Stimulated activated CD4-positive, alpha-beta T cell treated with anti-CD3 and anti-CD28 coated beads, Interleukin-1b, Interleukin-23, amount 100 ng/mL, for 4 hours (primary cell): Measurements from ENCODE around the gene PRPF8.

Experiments
- DNase-seq, 2 donors: peaks; one replicate each; pipeline ENCODE4 v3.0.0-alpha.2; 2020; ENCODE audit warnings: low read depth in 2 of 2

PRPF8 gene

DNA sequence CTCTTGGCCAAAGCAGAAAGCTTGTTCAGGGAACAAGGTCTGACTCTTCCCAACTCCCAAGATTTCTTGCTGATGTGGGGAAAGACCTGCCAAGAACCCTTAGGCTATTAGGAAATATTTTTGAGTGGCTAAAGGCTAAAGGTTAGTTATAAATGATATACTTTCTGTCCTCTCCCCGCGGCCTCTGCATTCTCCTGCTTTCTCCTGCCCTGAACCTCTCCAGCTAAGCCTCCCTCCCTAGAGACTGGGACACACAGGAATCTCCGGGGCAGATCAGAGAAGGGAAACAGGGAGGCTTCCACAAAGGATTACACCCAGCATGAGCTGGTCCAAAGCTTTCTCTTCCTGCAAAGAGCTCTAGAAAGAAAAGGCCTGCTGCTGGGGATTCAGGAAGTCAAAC lies 58.3 kb downstream of the PRPF8 start:
- DNase-seq = no peak

DNA sequence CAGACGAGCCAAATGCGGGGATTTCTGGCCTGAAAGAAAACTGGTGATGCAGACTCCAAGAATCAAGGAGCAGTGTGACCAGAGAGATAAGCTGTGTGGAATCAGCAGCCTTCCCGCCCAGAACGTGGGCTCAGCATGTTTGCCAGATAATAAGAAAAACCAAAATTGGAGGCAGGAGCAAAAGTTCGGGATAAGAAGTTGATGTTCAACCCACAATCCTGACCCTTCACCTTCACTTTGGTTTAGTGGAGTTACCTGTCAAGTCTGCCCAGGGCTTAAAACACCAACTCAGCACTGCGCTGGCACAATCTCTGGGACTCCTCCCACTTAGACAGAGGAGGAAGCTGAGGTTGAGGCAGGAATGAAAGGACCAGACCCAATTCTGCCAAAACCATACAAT lies 59.1 kb downstream of the PRPF8 start:
- DNase-seq = no peak

DNA sequence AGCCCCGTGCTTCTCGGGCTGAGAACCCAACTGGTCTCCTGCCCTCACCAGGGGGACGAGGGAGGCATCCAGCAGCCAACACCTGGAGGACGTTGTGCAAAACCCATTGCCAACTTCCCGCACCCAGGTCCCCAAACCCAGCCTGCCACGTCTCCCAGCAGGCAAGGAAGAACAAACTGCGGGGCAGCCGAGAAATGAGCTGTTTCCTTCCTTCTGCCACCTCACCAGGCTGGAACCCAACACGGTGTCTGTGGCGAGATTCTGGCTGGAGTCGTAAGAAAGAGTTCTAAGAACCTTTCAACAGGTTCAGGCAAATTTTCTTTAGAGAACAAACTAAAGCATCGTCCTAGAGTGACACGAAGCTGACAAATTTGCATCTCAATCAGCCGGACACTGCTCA lies 59.6 kb downstream of the PRPF8 start:
- no peak for DNase-seq

DNA sequence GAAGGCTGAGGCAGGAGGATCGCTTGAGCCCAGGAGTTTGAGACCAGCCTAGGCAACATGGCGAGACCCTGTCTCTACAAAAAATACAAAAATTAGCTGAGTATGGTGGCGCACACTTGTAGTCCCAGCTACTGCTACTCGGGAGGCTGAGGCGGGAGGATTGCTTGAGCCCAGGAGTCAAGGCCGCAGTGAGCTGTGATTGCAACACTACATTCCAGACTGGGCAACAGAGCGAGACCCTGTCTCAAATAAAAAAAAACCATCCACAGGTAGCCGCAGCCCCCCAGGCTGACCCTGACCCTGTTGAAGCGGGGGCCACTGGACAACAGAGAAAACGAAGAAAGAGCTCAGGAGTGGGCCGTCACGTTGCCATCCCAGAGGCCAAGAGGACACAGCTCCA lies 60.0 kb downstream of the PRPF8 start:
- DNase-seq = no peak

DNA sequence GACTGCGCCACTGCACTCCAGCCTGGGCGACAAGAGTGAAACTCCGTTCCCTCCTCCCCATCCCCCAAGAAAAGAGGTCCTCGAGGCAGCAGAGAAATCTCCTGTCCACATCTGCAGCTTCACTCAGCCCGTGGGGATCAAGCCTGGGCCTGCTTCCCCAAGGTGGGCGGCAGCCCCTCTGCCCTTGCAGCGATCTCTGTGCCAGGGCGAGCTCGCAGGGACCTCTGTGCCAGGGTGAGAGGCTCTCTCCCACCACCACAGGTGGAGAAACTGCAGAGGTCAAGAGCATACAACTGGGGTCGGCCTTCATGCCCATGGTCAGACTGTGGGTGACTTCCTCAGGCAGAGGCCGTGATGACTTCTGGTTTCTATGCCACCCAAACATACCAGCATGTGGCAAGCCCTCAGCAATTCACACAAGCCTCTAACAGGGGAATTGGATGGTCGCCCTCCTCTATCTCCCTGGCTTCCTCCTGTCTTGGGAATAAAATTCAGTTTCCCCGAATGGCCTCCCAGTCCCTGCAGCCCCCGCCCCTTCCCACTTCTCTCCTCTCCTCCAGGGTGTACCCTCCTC lies 61.5 kb downstream of the PRPF8 start:
- no peak for DNase-seq

DNA sequence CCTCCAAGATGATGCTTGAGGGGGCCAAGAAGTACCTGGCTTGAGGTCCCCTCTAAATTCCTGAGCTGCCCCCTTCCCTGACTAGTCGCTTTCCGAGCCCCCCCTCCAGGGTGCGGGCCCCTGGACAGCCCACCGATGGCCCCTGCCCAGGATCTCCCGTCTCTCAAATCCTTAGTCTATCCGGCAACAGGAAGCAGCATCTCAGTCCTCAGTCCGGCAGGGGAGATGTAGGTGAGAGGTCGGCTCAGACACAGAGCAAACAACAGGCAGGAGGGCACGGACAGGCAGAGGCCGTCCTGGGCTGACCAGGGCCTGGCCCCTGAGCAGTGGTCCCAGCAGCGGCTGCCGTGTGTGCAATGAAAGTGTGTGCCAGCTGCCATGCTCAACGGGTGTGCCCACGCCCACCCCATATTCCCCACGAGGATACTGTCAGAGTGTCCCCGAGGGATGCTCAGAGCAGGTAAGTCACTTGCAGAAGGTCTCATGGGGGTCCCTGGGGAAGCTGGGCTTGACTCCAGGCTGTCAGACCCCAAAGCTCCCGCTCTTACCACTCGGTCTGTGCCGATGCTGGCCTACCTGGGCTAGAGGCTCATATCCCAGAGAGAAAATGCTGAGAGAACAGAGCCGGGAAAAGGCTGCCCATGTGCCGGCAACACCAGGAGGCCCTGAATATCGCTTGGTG lies 63.3 kb downstream of the PRPF8 start:
- DNase-seq = no peak

DNA sequence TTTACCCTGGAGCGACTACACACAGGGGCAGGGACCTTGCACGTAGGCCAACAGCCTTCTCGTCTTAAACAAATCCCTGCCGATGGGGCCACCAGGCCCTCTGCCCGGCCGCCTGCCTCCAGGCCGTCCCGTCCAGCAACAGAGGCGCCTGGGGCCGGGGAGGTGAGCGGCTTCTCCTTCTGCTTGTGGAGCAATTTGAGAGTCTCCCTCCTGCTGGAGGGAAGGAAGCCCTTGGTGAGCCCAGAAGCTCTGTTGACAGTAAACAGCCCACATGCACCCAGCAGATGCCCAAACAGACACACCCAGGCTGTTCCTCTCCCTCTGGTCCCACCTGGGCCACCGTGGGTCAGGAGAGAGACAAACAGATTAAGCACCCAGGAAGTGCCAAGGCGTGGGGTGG lies 64.2 kb downstream of the PRPF8 start:
- DNase-seq = no peak

DNA sequence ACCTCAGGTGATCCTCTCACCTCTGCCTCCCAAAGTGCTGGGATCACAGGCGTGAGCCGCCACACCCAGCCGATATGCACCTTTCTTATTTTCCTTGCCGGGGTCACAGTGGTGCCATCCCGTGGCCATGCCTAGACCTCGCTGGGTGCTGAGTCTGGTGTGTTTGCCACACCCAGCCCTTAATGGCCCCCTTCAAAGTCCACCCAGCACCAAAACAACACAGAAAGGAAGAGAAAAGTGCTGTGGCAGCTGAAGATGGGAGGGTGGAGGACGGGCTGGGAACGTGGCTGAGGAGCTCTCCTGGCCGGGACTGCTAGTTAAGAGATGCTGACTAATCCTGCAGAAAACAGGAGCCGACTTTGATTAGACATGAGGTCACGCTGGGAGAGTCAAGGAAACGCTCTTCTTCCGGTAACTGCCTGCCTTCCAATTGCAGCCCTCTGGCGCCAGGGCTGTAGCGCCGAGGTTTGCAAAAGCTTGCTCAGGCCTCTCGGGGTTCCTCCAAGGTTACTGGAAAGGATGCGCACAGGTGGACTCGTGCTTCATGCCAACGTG lies 67.0 kb downstream of the PRPF8 start:
- DNase-seq = no peak

DNA sequence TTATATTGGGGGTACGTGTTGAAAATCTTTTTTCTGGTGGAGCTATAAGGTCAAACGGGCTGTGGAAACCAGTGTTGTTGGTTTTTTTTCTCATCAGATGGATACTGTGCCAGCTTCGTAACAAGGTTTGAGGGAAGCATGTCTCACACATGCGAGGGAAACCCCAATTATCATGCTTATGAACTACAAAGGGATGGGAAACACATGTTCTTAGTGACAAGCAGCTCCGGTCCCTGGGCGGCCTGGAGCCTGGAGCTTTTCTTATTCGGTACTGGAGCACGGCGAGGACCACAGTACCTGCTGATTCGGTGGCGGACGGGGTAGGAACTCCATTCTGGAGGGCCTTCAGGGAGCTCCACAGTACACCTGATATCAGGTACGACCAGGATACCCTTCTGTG lies 68.6 kb downstream of the PRPF8 start:
- no peak for DNase-seq

DNA sequence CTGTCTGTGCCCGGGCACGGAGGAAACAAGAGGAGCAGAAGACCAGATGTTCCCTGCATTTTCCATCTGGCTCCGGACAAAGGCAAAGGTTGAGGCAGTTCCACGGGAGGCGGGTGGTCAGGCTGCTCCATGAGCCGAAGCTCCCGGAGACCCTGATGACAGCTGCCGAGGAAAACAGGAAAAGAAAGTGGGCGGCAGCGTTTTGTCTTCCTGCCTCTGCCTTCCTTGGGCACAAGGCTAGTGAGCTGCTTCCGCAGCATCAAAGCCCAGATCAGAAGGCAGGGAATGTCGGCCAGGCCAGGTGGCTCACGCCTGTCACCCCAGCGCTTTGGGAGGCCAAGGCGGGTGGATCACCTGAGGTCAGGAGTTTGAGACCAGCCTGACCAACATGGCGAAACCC lies 72.3 kb downstream of the PRPF8 start:
- DNase-seq = no peak

DNA sequence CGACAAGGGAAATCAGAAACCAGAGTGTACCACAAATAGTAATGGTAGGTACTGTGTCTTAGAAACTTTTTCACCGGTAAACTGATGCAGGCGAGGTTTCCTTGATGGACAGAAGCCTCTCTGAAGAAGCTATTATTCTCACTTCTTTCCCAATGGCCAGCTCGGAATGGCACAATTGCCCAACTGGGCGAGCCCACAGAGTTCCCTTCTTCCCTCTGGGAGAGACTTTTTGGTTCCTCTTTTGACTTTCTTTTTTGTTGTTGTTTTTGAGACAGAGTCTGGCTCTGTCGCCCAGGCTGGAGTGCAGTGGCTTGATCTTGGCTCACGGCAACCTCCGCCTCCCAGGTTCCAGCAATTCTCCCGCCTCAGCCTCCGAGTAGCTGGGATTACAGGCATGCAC lies 73.0 kb downstream of the PRPF8 start:
- DNase-seq = no peak

DNA sequence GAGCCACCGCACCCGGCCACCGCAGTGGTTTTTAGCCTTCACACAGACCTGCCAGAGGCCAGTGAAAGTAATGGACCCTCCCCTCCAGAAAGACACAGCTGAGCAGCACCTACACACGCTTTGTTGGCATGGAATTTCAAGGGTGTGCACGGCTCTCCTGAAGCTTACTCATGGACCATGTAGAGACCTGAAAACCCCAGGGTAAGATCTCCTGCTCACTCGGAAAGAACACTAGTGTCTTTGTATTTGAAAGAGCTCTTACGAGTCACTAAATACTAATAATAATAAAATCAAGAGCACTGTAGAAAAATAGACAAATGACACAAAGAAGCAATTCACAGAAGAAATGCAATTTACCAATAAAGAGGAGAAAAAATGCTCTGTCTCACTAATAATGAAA lies 76.0 kb downstream of the PRPF8 start:
- DNase-seq = no peak

DNA sequence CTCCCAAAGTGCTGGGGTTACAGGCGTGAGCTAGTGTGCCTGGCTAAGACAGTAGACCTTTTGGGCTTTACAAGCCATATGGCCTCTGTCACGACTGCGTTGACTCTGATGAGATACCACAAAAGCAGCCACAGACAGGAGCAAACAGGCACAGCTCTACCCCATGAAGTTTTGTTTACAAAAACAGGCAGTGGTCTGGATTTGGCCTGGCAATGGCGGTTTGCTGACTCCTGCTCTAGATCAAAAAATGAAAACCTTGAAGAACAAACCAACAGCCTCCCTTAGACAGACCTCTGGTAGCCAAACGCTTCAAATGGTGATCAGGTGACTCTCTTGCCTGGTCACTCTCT lies 76.7 kb downstream of the PRPF8 start:
- no peak for DNase-seq

DNA sequence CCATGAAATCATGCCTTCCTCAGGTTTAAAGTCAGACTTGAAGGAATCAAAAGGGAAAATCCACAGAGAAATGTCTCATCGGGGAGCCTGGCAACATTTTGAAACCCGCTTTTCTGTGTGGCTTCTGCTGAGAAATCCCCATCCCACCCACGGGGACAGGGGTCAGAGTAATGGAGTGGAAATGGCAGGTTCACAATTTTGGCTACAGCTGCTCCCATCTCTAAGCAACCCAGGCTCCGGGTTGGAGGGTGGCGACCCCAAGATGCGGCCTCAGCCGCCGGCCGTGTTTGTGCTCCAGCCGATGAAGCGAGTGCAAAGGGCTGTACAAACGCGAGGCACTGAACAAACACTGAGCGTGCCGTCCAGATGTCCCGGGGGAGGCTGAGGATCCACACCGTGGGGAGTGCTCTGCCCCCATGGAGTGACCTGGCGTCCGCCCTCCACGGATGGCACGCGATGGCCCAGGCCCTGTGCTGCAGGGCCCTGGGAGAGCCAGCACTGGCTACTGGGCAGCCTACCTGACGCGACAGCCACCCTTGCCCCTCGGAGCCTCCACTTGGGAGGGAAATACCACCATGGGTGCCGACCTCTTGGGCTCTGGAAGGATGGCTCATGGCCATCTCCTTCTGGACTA lies 78.2 kb downstream of the PRPF8 start:
- DNase-seq = no peak

DNA sequence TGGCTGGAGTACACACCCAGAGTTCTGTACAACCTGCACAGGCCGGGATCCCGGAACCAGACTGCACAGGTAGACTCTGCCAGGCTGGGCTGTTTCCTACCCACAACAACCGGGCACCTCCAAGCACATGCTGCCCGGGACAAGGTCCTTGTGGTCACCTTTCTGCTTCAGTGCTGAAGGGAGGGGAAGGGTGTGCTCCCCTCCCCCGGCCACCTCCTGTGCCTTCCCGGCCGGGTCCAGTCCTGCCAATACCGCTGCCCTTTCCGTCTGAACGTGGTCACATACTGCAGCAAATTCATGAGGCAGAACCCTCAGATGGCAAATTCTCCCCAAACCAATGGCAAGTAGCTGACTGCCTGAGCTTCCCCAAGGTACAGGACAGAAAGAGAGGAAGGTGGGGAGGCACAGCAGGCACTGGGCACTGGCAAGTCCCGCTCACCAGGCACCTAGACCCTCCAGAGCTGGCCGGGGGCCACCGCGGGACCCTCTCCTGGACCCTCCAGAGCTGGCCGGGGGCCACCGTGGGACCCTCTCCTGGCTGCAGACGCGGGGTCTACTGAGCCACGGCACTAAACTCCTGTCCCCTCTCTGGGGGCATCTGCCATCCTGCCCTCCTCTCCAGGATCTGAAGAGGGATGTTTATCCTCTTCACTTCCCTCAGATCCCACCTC lies 78.9 kb downstream of the PRPF8 start:
- no peak for DNase-seq

DNA sequence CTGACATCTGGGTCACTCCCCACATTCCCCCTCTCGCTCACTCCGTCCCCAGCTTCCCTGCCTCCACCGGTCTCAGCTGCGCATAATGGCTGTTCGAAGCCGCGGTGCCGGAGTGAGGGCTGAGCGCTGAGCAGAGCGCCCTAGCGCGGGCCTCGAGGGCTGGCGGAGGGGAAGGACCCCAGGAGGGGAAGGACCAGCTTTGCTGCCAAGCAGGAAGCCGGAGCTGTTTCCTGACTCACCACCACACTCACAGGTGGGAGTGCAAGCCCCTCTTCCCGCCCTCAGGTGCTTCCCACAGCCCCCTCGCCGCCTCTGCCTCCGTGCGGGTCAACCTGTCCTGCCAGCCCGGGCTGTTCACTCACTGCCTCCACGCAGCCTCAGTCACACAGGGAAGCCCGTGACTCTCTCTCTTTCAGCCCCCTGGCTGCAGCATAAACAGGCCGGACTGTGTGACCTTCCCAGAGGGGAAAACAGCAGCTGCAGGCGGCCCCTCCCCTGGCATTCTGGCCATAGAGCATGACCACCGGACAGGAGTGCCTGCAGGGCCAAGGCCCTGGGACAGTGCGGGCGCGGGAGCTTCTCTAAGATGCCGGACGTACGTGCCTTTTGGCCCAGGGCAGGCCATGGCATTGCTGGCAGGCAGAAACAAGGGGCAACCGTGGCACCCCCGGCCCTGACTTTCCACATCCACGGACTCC lies 79.7 kb downstream of the PRPF8 start:
- no peak for DNase-seq

DNA sequence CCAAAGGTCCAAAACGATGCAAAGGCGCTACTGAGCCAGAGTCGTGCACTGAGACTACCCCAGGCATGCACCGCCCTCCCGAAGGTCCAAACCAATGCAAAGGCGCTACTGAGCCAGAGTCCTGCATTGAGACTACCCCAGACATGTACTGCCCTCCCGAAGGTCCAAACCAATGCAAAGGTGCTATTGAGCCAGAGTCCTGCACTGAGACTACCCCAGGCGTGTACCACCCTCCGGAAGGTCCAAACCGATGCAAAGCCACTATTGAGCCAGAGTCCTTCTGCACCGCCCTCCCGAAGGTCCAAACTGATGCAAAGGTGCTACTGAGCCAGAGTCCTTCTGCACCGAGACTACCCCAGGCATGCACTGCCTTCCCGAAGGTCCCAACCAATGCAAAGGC lies 83.1 kb downstream of the PRPF8 start:
- no peak for DNase-seq
